ENCODE measurements around the gene ANXA3.

GRCh38 chr4:78518561-78518960, 33.0 kb upstream of the ANXA3 start:
- TF ChIP-seq CTCF (IDR thresholded peaks at IDR 0.05) (no peak), EZH2 (IDR thresholded peaks at IDR 0.05) (no peak), EZH2phosphoT487 (IDR thresholded peaks at IDR 0.05) (no peak)
